Trophoblast cell (in vitro differentiated cells and primary cell): ENCODE data around the gene TRIM15.

ENCODE experiments used
- DNase-seq, 2 donors: peaks; one replicate each; pipeline ENCODE4 v3.0.0-alpha.2; 2016
- H2AFZ ChIP-seq: 2 replicates; pipeline ENCODE4 v1.6.1; 2013; ENCODE audit warnings: low read length, moderate library complexity, mild to moderate bottlenecking; ENCODE audit not compliant: insufficient read depth, poor library complexity
- H2AK5ac ChIP-seq: 2 replicates; pipeline ENCODE4 v1.6.1; 2013; ENCODE audit warnings: mild to moderate bottlenecking, low read length
- H2BK120ac ChIP-seq: 2 replicates; pipeline ENCODE4 v1.6.1; 2013; ENCODE audit warnings: low read length, mild to moderate bottlenecking, moderate library complexity; ENCODE audit not compliant: insufficient read depth, poor library complexity
- H2BK12ac ChIP-seq: 2 replicates; pipeline ENCODE4 v1.6.1; 2013; ENCODE audit warnings: mild to moderate bottlenecking, low read length, moderate library complexity
- H2BK5ac ChIP-seq: 2 replicates; pipeline ENCODE4 v1.6.1; 2013; ENCODE audit warnings: low read length, low read depth, moderate library complexity, mild to moderate bottlenecking; ENCODE audit not compliant: poor library complexity
- H3K14ac ChIP-seq: 2 replicates; pipeline ENCODE4 v1.6.1; 2013; ENCODE audit warnings: mild to moderate bottlenecking, low read length
- H3K18ac ChIP-seq: 2 replicates; pipeline ENCODE4 v1.6.1; 2013; ENCODE audit warnings: mild to moderate bottlenecking, low read length
- H3K23ac ChIP-seq: 2 replicates; pipeline ENCODE4 v1.6.1; 2013; ENCODE audit warnings: low read length
- H3K27ac ChIP-seq: 2 replicates; pipeline ENCODE4 v1.5.1; 2013; ENCODE audit warnings: low read depth, mild to moderate bottlenecking, inconsistent platforms, low read length, moderate library complexity
- H3K27me3 ChIP-seq: 2 replicates; pipeline ENCODE4 v1.6.1; 2013; ENCODE audit warnings: inconsistent platforms, mild to moderate bottlenecking, low read length, moderate library complexity; ENCODE audit not compliant: insufficient read depth
- H3K36me3 ChIP-seq, 2 experiments: 1 replicate in 1 of 2; 2 replicates in 1 of 2; pipeline ENCODE4 v1.6.1; 2013; ENCODE audit warnings: low read length in 2 of 2, mild to moderate bottlenecking in 2 of 2, moderate library complexity in 1 of 2; ENCODE audit not compliant: insufficient read depth in 2 of 2, control insufficient read depth in 1 of 2
- H3K4ac ChIP-seq: 2 replicates; pipeline ENCODE4 v1.6.1; 2013; ENCODE audit warnings: low read depth, mild to moderate bottlenecking, low read length, moderate library complexity
- H3K4me1 ChIP-seq, 2 experiments: 1 replicate in 1 of 2; 2 replicates in 1 of 2; pipeline ENCODE4 v1.6.1; 2013; ENCODE audit warnings: low read length in 2 of 2, mild to moderate bottlenecking in 2 of 2, moderate library complexity in 1 of 2; ENCODE audit not compliant: insufficient read depth in 2 of 2, control insufficient read depth in 1 of 2
- H3K4me2 ChIP-seq: 2 replicates; pipeline ENCODE4 v1.6.1; 2013; ENCODE audit warnings: inconsistent platforms, mild to moderate bottlenecking, low read length, moderate library complexity
- H3K4me3 ChIP-seq: 2 replicates; pipeline ENCODE4 v1.5.1; 2013; ENCODE audit warnings: mild to moderate bottlenecking, low read depth, low read length, inconsistent platforms
- H3K79me1 ChIP-seq: one replicate; pipeline ENCODE4 v1.6.1; 2013; ENCODE audit warnings: low read length
- H3K79me2 ChIP-seq: 2 replicates; pipeline ENCODE4 v1.6.1; 2013; ENCODE audit warnings: low read length, mild to moderate bottlenecking; ENCODE audit not compliant: control insufficient read depth, insufficient read depth, poor library complexity
- H3K9ac ChIP-seq: 2 replicates; pipeline ENCODE4 v1.6.1; 2013; ENCODE audit warnings: mild to moderate bottlenecking, low read length
- H3K9me3 ChIP-seq: 2 replicates; pipeline ENCODE4 v1.6.1; 2013; ENCODE audit warnings: low read depth, mild to moderate bottlenecking, control low read depth, inconsistent platforms, low read length; ENCODE audit not compliant: insufficient read depth
- H4K12ac ChIP-seq: 2 replicates; pipeline ENCODE4 v1.6.1; 2013; ENCODE audit warnings: low read depth, mild to moderate bottlenecking, low read length, moderate library complexity
- H4K8ac ChIP-seq: 2 replicates; pipeline ENCODE4 v1.6.1; 2013; ENCODE audit warnings: low read depth, mild to moderate bottlenecking, low read length, moderate library complexity
- H4K91ac ChIP-seq: one replicate; pipeline ENCODE4 v1.6.1; 2013; ENCODE audit warnings: low read depth, mild to moderate bottlenecking, low read length, moderate library complexity
- WGBS: extraction: QIAGEN DNeasy Blood & Tissue Kit; methylation state at CpG from one replicate; pipeline ENCODE4 v1.1.7; 2013; ENCODE audit warnings: missing lambda C conversion rate; ENCODE audit not compliant: insufficient read length, insufficient coverage; ENCODE audit errors: extremely low coverage; 5-methylcytosine and 5-hydroxymethylcytosine counted together

Gene TRIM15

GRCh38 chr6:30155520-30156261, 7.7 kb upstream of the TRIM15 start:
- H3K4me1 ChIP-seq = no peaks in the 10 kb centered on the region
- no peaks in the 10 kb centered on the region for H3K79me2 ChIP-seq
- DNase-seq = no peak
- no peak overlapping the region for H2BK120ac ChIP-seq
- no peak overlapping the region for H2BK12ac ChIP-seq
- no peak overlapping the region for H4K91ac ChIP-seq
- H3K79me1 ChIP-seq = no peaks in the 10 kb centered on the region
- no peak overlapping the region for H3K18ac ChIP-seq
- no peak overlapping the region for H3K4me3 ChIP-seq
- no peak overlapping the region for H3K4me2 ChIP-seq
- H3K27ac ChIP-seq = no peak overlapping the region
- H2AK5ac ChIP-seq = no peak overlapping the region
- peaks cover 1% of the 10 kb centered on the region for H3K9me3 ChIP-seq
- no peak overlapping the region for H4K12ac ChIP-seq
- no peak overlapping the region for H3K4ac ChIP-seq
- H4K8ac ChIP-seq = no peak overlapping the region
- H3K27me3 ChIP-seq = no peaks in the 10 kb centered on the region
- no peak overlapping the region for H2BK5ac ChIP-seq
- H2AFZ ChIP-seq = no peak overlapping the region
- no peaks in the 10 kb centered on the region for H3K36me3 ChIP-seq
- H3K23ac ChIP-seq = no peak overlapping the region
- H3K9ac ChIP-seq = no peak overlapping the region
- WGBS = no CpG with 5 or more reads among the region's 2 CpGs
- no peak overlapping the region for H3K14ac ChIP-seq

- WGBS = no CpG with 5 or more reads among the region's 4 CpGs
- Histone ChIP-seq H2BK120ac (no peak overlapping the region), H2AK5ac (no peak overlapping the region)
These were observed 7.1 kb upstream of the TRIM15 start for GRCh38 chr6:30156262-30156599.

GRCh38 chr6:30156774-30157173, 6.6 kb upstream of the TRIM15 start:
- no peak overlapping the region for H4K91ac ChIP-seq
- no peak overlapping the region for H3K4me2 ChIP-seq
- no peak overlapping the region for H3K9ac ChIP-seq
- H3K36me3 ChIP-seq = no peaks in the 10 kb centered on the region
- H3K79me1 ChIP-seq = no peaks in the 10 kb centered on the region
- DNase-seq = no peak
- H3K9me3 ChIP-seq = peaks cover 2% of the 10 kb centered on the region
- H2BK120ac ChIP-seq = no peak overlapping the region
- no peaks in the 10 kb centered on the region for H3K79me2 ChIP-seq
- H2AK5ac ChIP-seq = no peak overlapping the region
- no peaks in the 10 kb centered on the region for H3K27me3 ChIP-seq
- H4K12ac ChIP-seq = no peak overlapping the region
- H3K4me3 ChIP-seq = no peak overlapping the region
- H2BK12ac ChIP-seq = no peak overlapping the region
- WGBS = no CpG with 5 or more reads among the region's 9 CpGs
- H3K23ac ChIP-seq = no peak overlapping the region
- H3K4ac ChIP-seq = no peak overlapping the region
- no peak overlapping the region for H2AFZ ChIP-seq
- no peaks in the 10 kb centered on the region for H3K4me1 ChIP-seq
- H3K14ac ChIP-seq = no peak overlapping the region
- H3K18ac ChIP-seq = no peak overlapping the region
- no peak overlapping the region for H2BK5ac ChIP-seq
- no peak overlapping the region for H4K8ac ChIP-seq
- no peak overlapping the region for H3K27ac ChIP-seq

More at GRCh38 chr6:30156262-30156599, 7.1 kb upstream of the TRIM15 start:
- Histone ChIP-seq H3K79me1 (no peaks in the 10 kb centered on the region), H4K8ac (no peak overlapping the region), H4K12ac (no peak overlapping the region), H3K27me3 (no peaks in the 10 kb centered on the region), H3K9ac (no peak overlapping the region), H3K4me1 (no peaks in the 10 kb centered on the region), H3K9me3 (peaks cover 2% of the 10 kb centered on the region), H3K4ac (no peak overlapping the region), H2BK12ac (no peak overlapping the region), H3K79me2 (no peaks in the 10 kb centered on the region), H3K27ac (no peak overlapping the region), H3K36me3 (no peaks in the 10 kb centered on the region), H2BK5ac (no peak overlapping the region), H4K91ac (no peak overlapping the region), H3K23ac (no peak overlapping the region), H3K18ac (no peak overlapping the region), H3K14ac (no peak overlapping the region), H2AFZ (no peak overlapping the region), H3K4me2 (no peak overlapping the region), H3K4me3 (no peak overlapping the region)
- no peak for DNase-seq

GRCh38 chr6:30157581-30157980, 5.8 kb upstream of the TRIM15 start:
- no peak overlapping the region for H2BK12ac ChIP-seq
- no peaks in the 10 kb centered on the region for H3K36me3 ChIP-seq
- H3K79me1 ChIP-seq = no peaks in the 10 kb centered on the region
- no peak overlapping the region for H3K27ac ChIP-seq
- no peak overlapping the region for H4K91ac ChIP-seq
- no peaks in the 10 kb centered on the region for H3K27me3 ChIP-seq
- no peaks in the 10 kb centered on the region for H3K79me2 ChIP-seq
- no peak overlapping the region for H3K23ac ChIP-seq
- no peak for DNase-seq
- no peaks in the 10 kb centered on the region for H3K4me1 ChIP-seq
- H4K12ac ChIP-seq = no peak overlapping the region
- no peak overlapping the region for H3K4ac ChIP-seq
- H3K9ac ChIP-seq = no peak overlapping the region
- no peak overlapping the region for H2AFZ ChIP-seq
- no peak overlapping the region for H4K8ac ChIP-seq
- H3K14ac ChIP-seq = no peak overlapping the region
- H3K18ac ChIP-seq = no peak overlapping the region
- no peak overlapping the region for H2BK5ac ChIP-seq
- H3K9me3 ChIP-seq = peaks cover 2% of the 10 kb centered on the region
- H2AK5ac ChIP-seq = no peak overlapping the region
- no peak overlapping the region for H2BK120ac ChIP-seq
- H3K4me2 ChIP-seq = no peak overlapping the region
- no peak overlapping the region for H3K4me3 ChIP-seq
